Stomach smooth muscle (tissue), 2 donors: Measurements from ENCODE around the gene DNAH14.

Experiments
- H3K27ac ChIP-seq: one replicate; pipeline ENCODE4 v1.7.0; 2013; ENCODE audit warnings: mild to moderate bottlenecking, low read length, inconsistent platforms
- H3K27me3 ChIP-seq, 2 donors: one replicate each; pipeline ENCODE4 v1.7.0; 2013; ENCODE audit warnings: low read length in 2 of 2; ENCODE audit not compliant: insufficient read depth in 2 of 2, control insufficient read depth in 1 of 2
- H3K36me3 ChIP-seq, 2 donors: one replicate each; pipeline ENCODE4 v1.7.0; 2013; ENCODE audit warnings: low read length in 2 of 2; ENCODE audit not compliant: control insufficient read depth in 2 of 2, insufficient read depth in 2 of 2
- H3K4me1 ChIP-seq: one replicate; pipeline ENCODE4 v1.7.0; 2013; ENCODE audit warnings: low read length; ENCODE audit not compliant: control insufficient read depth, insufficient read depth
- H3K4me3 ChIP-seq, 2 donors: one replicate each; pipeline ENCODE4 v1.7.0; 2013; ENCODE audit warnings: low read length in 2 of 2
- H3K9ac ChIP-seq, 2 donors: one replicate each; pipeline ENCODE4 v1.7.0; 2013; ENCODE audit warnings: low read length in 2 of 2, mild to moderate bottlenecking in 1 of 2
- H3K9me3 ChIP-seq, 2 donors: one replicate each; pipeline ENCODE4 v1.7.0; 2013; ENCODE audit warnings: low read length in 2 of 2; ENCODE audit not compliant: control insufficient read depth in 2 of 2
- donor health status: healthy.
- donor health status: Pancreatic carcinoma.

The DNAH14 gene

GRCh38 chr1:224897529-224898327 lies 31.7 kb upstream of the DNAH14 start:
- Histone ChIP-seq H3K36me3 (no peaks in the 10 kb centered on the region), H3K27me3 (no peaks in the 10 kb centered on the region)

GRCh38 chr1:224898937-224899336 lies 30.5 kb upstream of the DNAH14 start:
- Histone ChIP-seq H3K4me3 (no peak overlapping the region), H3K27ac (no peak overlapping the region), H3K36me3 (no peaks in the 10 kb centered on the region), H3K27me3 (no peaks in the 10 kb centered on the region), H3K9me3 (peaks cover 0 to 3% of the 10 kb centered on the region in 2 donors), H3K9ac (no peak overlapping the region), H3K4me1 (no peaks in the 10 kb centered on the region)

More at GRCh38 chr1:224897529-224898327, 31.7 kb upstream of the DNAH14 start:
- peaks cover 0 to 3% of the 10 kb centered on the region in 2 donors for H3K9me3 ChIP-seq
- H3K4me3 ChIP-seq = no peak overlapping the region
- H3K9ac ChIP-seq = no peak overlapping the region
- H3K4me1 ChIP-seq = no peaks in the 10 kb centered on the region
- no peak overlapping the region for H3K27ac ChIP-seq

GRCh38 chr1:224900062-224900630 lies 29.3 kb upstream of the DNAH14 start:
- no peak overlapping the region for H3K27ac ChIP-seq
- no peaks in the 10 kb centered on the region for H3K27me3 ChIP-seq
- peaks cover 0 to 3% of the 10 kb centered on the region in 2 donors for H3K9me3 ChIP-seq
- H3K36me3 ChIP-seq = no peaks in the 10 kb centered on the region
- H3K4me1 ChIP-seq = no peaks in the 10 kb centered on the region
- H3K4me3 ChIP-seq = no peak overlapping the region
- H3K9ac ChIP-seq = no peak overlapping the region

GRCh38 chr1:224901087-224901810 lies 28.2 kb upstream of the DNAH14 start:
- Histone ChIP-seq H3K36me3 (no peaks in the 10 kb centered on the region), H3K4me3 (no peak overlapping the region), H3K27ac (no peak overlapping the region)

GRCh38 chr1:224903955-224904354 lies 25.5 kb upstream of the DNAH14 start:
- Histone ChIP-seq H3K27me3 (peaks cover 0 to 2% of the 10 kb centered on the region in 2 donors), H3K4me1 (no peaks in the 10 kb centered on the region), H3K27ac (no peak overlapping the region), H3K9ac (no peak overlapping the region), H3K36me3 (no peaks in the 10 kb centered on the region), H3K4me3 (no peak overlapping the region), H3K9me3 (peaks cover 0 to 3% of the 10 kb centered on the region in 2 donors)

More at GRCh38 chr1:224901087-224901810, 28.2 kb upstream of the DNAH14 start:
- Histone ChIP-seq H3K27me3 (no peaks in the 10 kb centered on the region), H3K4me1 (no peaks in the 10 kb centered on the region), H3K9me3 (peaks cover 0 to 3% of the 10 kb centered on the region in 2 donors), H3K9ac (no peak overlapping the region)

DNA sequence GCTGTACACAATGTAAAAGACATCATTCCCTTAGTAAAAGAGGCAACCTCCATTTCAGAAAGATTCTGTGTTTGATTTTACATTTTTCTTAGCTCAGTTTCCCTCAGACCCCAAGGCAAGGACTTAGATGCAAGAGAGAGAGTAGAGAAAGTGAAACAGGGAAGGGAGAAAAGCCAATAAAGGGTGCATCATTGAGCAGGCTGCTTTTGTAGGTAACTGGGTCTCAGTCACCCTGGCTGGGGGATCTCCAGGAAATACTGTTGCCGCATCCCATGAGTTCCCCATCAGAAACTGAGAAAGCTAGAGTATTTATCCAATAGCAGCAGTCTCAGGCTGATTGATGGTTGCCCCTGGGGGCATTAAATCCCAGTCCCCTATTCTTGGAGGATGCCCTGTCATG lies 23.1 kb upstream of the DNAH14 start:
- H3K27me3 ChIP-seq = peaks cover 0 to 2% of the 10 kb centered on the region in 2 donors
- H3K4me1 ChIP-seq = no peaks in the 10 kb centered on the region
- H3K9me3 ChIP-seq = peaks cover 0 to 3% of the 10 kb centered on the region in 2 donors
- no peak overlapping the region for H3K4me3 ChIP-seq
- H3K27ac ChIP-seq = no peak overlapping the region
- no peak overlapping the region for H3K9ac ChIP-seq
- H3K36me3 ChIP-seq = no peaks in the 10 kb centered on the region

DNA sequence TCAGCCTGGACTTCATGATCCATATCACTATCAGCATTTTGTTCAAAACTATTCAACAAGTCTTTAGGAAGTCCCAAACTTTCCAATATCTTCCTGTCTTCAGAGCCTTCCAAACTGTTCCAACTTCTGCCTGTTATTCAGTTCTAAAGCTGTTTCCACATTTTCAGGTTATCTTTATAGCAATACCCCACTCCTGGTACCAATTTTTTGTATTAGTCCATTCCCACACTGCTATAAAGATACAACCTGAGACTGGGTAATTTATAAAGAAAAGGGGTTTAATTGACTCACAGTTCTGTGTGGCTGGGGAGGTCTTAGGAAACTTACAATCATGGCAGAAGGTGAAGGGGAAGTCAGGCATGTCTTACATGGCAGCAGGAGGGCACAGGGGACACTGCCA lies 18.3 kb upstream of the DNAH14 start:
- H3K36me3 ChIP-seq = no peaks in the 10 kb centered on the region
- H3K27ac ChIP-seq = no peak overlapping the region
- H3K9me3 ChIP-seq = peaks cover 3 to 7% of the 10 kb centered on the region in 2 donors
- H3K27me3 ChIP-seq = peaks cover 0 to 2% of the 10 kb centered on the region in 2 donors
- H3K4me3 ChIP-seq = no peak overlapping the region
- no peak overlapping the region for H3K9ac ChIP-seq
- H3K4me1 ChIP-seq = no peaks in the 10 kb centered on the region

GRCh38 chr1:224914292-224914900 lies 15.1 kb upstream of the DNAH14 start:
- no peaks in the 10 kb centered on the region for H3K27me3 ChIP-seq
- H3K27ac ChIP-seq = no peak overlapping the region
- no peaks in the 10 kb centered on the region for H3K4me1 ChIP-seq
- H3K4me3 ChIP-seq = no peak overlapping the region
- H3K9ac ChIP-seq = no peak overlapping the region
- peaks cover 3% of the 10 kb centered on the region in 2 donors for H3K9me3 ChIP-seq
- no peaks in the 10 kb centered on the region for H3K36me3 ChIP-seq

DNA sequence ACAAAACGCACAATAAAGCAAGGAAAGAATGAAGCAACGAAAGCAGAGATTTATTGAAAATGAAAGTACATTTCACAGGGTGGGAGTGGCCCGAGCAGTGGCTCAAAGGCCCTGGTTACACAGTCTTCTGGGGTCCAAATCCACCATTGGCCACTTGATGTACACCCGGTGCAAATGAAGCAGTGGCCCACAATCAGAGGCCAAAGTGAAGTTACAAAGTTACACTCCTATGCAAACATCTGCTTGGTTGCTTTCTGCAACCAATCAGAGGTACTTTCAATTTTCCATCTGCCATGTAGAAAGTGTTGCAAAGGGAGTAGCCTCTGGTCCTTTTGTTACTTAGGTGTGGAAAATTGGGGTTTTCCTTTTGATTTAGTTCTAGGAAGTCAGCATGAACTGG lies 10.0 kb upstream of the DNAH14 start:
- H3K27me3 ChIP-seq = no peaks in the 10 kb centered on the region
- no peak overlapping the region for H3K27ac ChIP-seq
- no peak overlapping the region for H3K4me3 ChIP-seq

GRCh38 chr1:224920930-224921329 lies 8.5 kb upstream of the DNAH14 start:
- H3K9ac ChIP-seq = no peak overlapping the region
- H3K9me3 ChIP-seq = no peaks in the 10 kb centered on the region
- no peaks in the 10 kb centered on the region for H3K4me1 ChIP-seq
- no peak overlapping the region for H3K4me3 ChIP-seq
- no peaks in the 10 kb centered on the region for H3K27me3 ChIP-seq
- no peaks in the 10 kb centered on the region for H3K36me3 ChIP-seq
- no peak overlapping the region for H3K27ac ChIP-seq

More for the DNA sequence above, 10.0 kb upstream of the DNAH14 start:
- H3K4me1 ChIP-seq = no peaks in the 10 kb centered on the region
- H3K9me3 ChIP-seq = peaks cover 1% of the 10 kb centered on the region in 2 donors
- H3K9ac ChIP-seq = no peak overlapping the region
- no peaks in the 10 kb centered on the region for H3K36me3 ChIP-seq
